GM23338 (cell line): Measurements from ENCODE around the gene EGFR. TPM values are rescaled to one million over a fixed set of nuclear protein-coding genes. Genes with fewer than 3 reads are reported as not detected.

Source experiments
- ATAC-seq: fragments of 200-7000 bp; cut with Tn5 transposase; 3 replicates; pipeline ENCODE4 v1.9.1; 2020
- DNase-seq: peaks from one replicate; pipeline ENCODE4 v3.0.0-alpha.2; 2015; ENCODE audit warnings: low spot score
- H2AFZ ChIP-seq: fragments of 200-600 bp; sonication (generic); 2 replicates; pipeline ENCODE4 v1.8.0; 2016; ENCODE audit warnings: antibody characterized with exemption, mild to moderate bottlenecking, moderate library complexity
- H3F3A ChIP-seq: fragments of 200-600 bp; sonication (generic); replicated peaks from 2 replicates; pipeline ENCODE4 v1.8.0; 2017; ENCODE audit warnings: antibody characterized with exemption, mixed run types, low read depth
- H3K27ac ChIP-seq: fragments of 200-600 bp; sonication (generic); 2 replicates; pipeline ENCODE4 v1.6.1; 2016; ENCODE audit warnings: low read depth
- H3K27me3 ChIP-seq: fragments of 200-600 bp; sonication (generic); 2 replicates; pipeline ENCODE4 v1.8.0; 2016; ENCODE audit warnings: mild to moderate bottlenecking, mixed run types, moderate library complexity; ENCODE audit not compliant: insufficient read depth
- H3K36me3 ChIP-seq: fragments of 200-600 bp; sonication (generic); 2 replicates; pipeline ENCODE4 v1.8.0; 2016; ENCODE audit warnings: mild to moderate bottlenecking; ENCODE audit not compliant: insufficient read depth
- H3K4me1 ChIP-seq: fragments of 200-600 bp; sonication (generic); 2 replicates; pipeline ENCODE4 v1.8.0; 2016; ENCODE audit warnings: mild to moderate bottlenecking, moderate library complexity; ENCODE audit not compliant: insufficient read depth
- H3K4me2 ChIP-seq: fragments of 200-600 bp; sonication (generic); 2 replicates; pipeline ENCODE4 v1.7.1; 2017; ENCODE audit warnings: mixed run types
- H3K4me3 ChIP-seq: fragments of 200-600 bp; sonication (generic); 2 replicates; pipeline ENCODE4 v1.6.1; 2016; ENCODE audit warnings: mixed run types
- H3K79me2 ChIP-seq: fragments of 200-600 bp; sonication (generic); replicated peaks from 2 replicates; pipeline ENCODE4 v1.8.0; 2017; ENCODE audit warnings: mild to moderate bottlenecking; ENCODE audit not compliant: insufficient read depth
- H3K9me2 ChIP-seq: fragments of 200-600 bp; sonication (generic); 2 replicates; pipeline ENCODE4 v1.8.0; 2017; ENCODE audit not compliant: insufficient read depth
- H4K20me1 ChIP-seq: fragments of 200-600 bp; sonication (generic); replicated peaks from 2 replicates; pipeline ENCODE4 v1.8.0; 2017; ENCODE audit warnings: mild to moderate bottlenecking; ENCODE audit not compliant: insufficient read depth
- H3K27ac Mint-ChIP-seq: 2 replicates; pipeline ENCODE4 v1.8.0; 2020; ENCODE audit warnings: inconsistent platforms, mild to moderate bottlenecking, moderate library complexity, mixed read lengths
- H3K27me3 Mint-ChIP-seq: 3 replicates; pipeline ENCODE4 v1.8.0; 2022; ENCODE audit warnings: low read depth, mild to moderate bottlenecking, moderate library complexity, mixed read lengths, inconsistent platforms; ENCODE audit not compliant: insufficient read depth, poor library complexity
- H3K36me3 Mint-ChIP-seq: 3 replicates; pipeline ENCODE4 v1.8.0; 2021; ENCODE audit warnings: low read depth, mild to moderate bottlenecking, inconsistent platforms, moderate library complexity, mixed read lengths
- H3K4me1 Mint-ChIP-seq: 3 replicates; pipeline ENCODE4 v1.8.0; 2020; ENCODE audit warnings: mild to moderate bottlenecking, inconsistent platforms, mixed read lengths
- H3K4me3 Mint-ChIP-seq: 3 replicates; pipeline ENCODE4 v1.8.0; 2021; ENCODE audit warnings: moderate library complexity, mild to moderate bottlenecking, inconsistent platforms, mixed read lengths
- H3K9me3 Mint-ChIP-seq: 3 replicates; pipeline ENCODE4 v1.8.0; 2020; ENCODE audit warnings: moderate library complexity, mild to moderate bottlenecking, inconsistent platforms, mixed read lengths
- CREB1 ChIP-seq: fragments of 250-450 bp; sonication (Bioruptor Pico); IDR thresholded peaks from 2 replicates; pipeline ENCODE4 v1.5.0; 2020; ENCODE audit warnings: low read depth, mild to moderate bottlenecking, moderate library complexity
- ETS1 ChIP-seq: IDR thresholded peaks from 2 replicates; pipeline ENCODE4 v1.6.1; 2016; ENCODE audit warnings: antibody characterized with exemption
- EZH2 ChIP-seq: fragments of 200-600 bp; sonication (generic); IDR thresholded peaks from one replicate; pipeline ENCODE4 v1.8.0; 2017; ENCODE audit warnings: antibody characterized with exemption, mild to moderate bottlenecking, low read depth; ENCODE audit not compliant: unreplicated experiment
- EZH2phosphoT487 ChIP-seq: fragments of 200-600 bp; sonication (generic); IDR thresholded peaks from one replicate; pipeline ENCODE4 v1.8.1; 2018; ENCODE audit warnings: antibody characterized with exemption; ENCODE audit not compliant: unreplicated experiment
- JUNB ChIP-seq: IDR thresholded peaks from one replicate; pipeline ENCODE4 v1.6.1; 2016; ENCODE audit warnings: antibody characterized with exemption; ENCODE audit not compliant: unreplicated experiment
- NANOG ChIP-seq: IDR thresholded peaks from 2 replicates; pipeline ENCODE4 v1.6.1; 2016; ENCODE audit warnings: antibody characterized with exemption, borderline replicate concordance
- STAT1 ChIP-seq: IDR thresholded peaks from one replicate; pipeline ENCODE4 v1.6.1; 2016; ENCODE audit warnings: antibody characterized with exemption; ENCODE audit not compliant: unreplicated experiment
- ZNF331 ChIP-seq: fragments of 250-450 bp; sonication (Bioruptor Pico); IDR thresholded peaks from 2 replicates; pipeline ENCODE4 v1.5.0; 2020; ENCODE audit warnings: low read depth, mild to moderate bottlenecking, moderate library complexity
- ZNF462 ChIP-seq: fragments of 250-450 bp; sonication (Bioruptor Pico); IDR thresholded peaks from 2 replicates; pipeline ENCODE4 v1.5.0; 2020; ENCODE audit warnings: mild to moderate bottlenecking, moderate library complexity
- polyA plus RNA-seq: library from polyadenylated mRNA; unstranded; fragments of >200 nt; fragmentation: Nextera tagmentation; extraction: Ambion mirVana; gene quantifications from 2 replicates; pipeline ENCODE4 v1.2.1, GENCODE V29; 2016
- total RNA-seq: library from RNA; depleted of rRNA; stranded (reverse); fragments of >200 nt; shearing (Covaris generic); gene quantifications from 2 replicates; pipeline ENCODE4 v1.2.3, GENCODE V29; 2014
- TF ChIP-seq, protein P1 (sequence below), 2 experiments: fragments of 200-600 bp in 1 of 2; sonication (generic) in 1 of 2; conservative IDR thresholded peaks; 2 replicates each; pipeline versions ENCODE4 v1.5.1 to v1.6.1; 2016 to 2017; ENCODE audit warnings: antibody characterized with exemption in 2 of 2, low read depth in 2 of 2, mild to moderate bottlenecking in 2 of 2, moderate library complexity in 1 of 2
- TF ChIP-seq, protein P2 (sequence below): IDR thresholded peaks from one replicate; pipeline ENCODE4 v1.6.1; 2018; ENCODE audit warnings: antibody characterized with exemption; ENCODE audit not compliant: unreplicated experiment

Gene EGFR
- total and polyA plus RNA-seq, 2 experiments from 2014 or later = 1.5 to 4.5 TPM

DNA sequence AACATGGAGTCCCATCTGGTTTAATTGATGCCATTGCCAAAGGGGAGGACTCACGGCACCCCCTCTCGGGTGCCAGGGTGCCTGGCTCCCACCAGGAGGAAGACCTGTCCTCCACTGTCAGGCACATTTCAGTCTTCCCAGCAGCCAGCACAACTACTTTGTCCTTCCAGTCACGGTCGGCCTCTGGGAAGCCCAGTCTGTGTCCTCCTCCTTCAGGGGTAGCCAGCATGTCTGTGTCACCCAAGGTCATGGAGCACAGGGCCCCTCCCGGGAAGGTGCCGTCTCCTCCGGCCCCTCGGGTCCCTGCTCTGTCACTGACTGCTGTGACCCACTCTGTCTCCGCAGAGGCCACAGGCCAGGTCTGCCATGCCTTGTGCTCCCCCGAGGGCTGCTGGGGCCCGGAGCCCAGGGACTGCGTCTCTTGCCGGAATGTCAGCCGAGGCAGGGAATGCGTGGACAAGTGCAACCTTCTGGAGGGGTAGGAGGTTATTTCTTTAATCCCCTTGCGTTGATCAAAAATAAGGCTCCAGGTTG is 142.4 kb downstream of the EGFR start:
- no peak overlapping the region for H3K27ac Mint-ChIP-seq
- H3K9me3 Mint-ChIP-seq = no peaks in the 10 kb centered on the region
- TF ChIP-seq, protein P1, sequence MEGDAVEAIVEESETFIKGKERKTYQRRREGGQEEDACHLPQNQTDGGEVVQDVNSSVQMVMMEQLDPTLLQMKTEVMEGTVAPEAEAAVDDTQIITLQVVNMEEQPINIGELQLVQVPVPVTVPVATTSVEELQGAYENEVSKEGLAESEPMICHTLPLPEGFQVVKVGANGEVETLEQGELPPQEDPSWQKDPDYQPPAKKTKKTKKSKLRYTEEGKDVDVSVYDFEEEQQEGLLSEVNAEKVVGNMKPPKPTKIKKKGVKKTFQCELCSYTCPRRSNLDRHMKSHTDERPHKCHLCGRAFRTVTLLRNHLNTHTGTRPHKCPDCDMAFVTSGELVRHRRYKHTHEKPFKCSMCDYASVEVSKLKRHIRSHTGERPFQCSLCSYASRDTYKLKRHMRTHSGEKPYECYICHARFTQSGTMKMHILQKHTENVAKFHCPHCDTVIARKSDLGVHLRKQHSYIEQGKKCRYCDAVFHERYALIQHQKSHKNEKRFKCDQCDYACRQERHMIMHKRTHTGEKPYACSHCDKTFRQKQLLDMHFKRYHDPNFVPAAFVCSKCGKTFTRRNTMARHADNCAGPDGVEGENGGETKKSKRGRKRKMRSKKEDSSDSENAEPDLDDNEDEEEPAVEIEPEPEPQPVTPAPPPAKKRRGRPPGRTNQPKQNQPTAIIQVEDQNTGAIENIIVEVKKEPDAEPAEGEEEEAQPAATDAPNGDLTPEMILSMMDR (conservative IDR thresholded peaks at IDR 0.05; ENCODE audit: low read depth in 2 of 2) = no peak
- TF ChIP-seq JUNB (no peak), ZNF462 (no peak), STAT1 (no peak), ETS1 (no peak), EZH2 (no peak), EZH2phosphoT487 (no peak), ZNF331 (CRISPR knock-in tag) (no peak), NANOG (no peak), CREB1 (CRISPR knock-in tag) (no peak)
- TF ChIP-seq, protein P2, sequence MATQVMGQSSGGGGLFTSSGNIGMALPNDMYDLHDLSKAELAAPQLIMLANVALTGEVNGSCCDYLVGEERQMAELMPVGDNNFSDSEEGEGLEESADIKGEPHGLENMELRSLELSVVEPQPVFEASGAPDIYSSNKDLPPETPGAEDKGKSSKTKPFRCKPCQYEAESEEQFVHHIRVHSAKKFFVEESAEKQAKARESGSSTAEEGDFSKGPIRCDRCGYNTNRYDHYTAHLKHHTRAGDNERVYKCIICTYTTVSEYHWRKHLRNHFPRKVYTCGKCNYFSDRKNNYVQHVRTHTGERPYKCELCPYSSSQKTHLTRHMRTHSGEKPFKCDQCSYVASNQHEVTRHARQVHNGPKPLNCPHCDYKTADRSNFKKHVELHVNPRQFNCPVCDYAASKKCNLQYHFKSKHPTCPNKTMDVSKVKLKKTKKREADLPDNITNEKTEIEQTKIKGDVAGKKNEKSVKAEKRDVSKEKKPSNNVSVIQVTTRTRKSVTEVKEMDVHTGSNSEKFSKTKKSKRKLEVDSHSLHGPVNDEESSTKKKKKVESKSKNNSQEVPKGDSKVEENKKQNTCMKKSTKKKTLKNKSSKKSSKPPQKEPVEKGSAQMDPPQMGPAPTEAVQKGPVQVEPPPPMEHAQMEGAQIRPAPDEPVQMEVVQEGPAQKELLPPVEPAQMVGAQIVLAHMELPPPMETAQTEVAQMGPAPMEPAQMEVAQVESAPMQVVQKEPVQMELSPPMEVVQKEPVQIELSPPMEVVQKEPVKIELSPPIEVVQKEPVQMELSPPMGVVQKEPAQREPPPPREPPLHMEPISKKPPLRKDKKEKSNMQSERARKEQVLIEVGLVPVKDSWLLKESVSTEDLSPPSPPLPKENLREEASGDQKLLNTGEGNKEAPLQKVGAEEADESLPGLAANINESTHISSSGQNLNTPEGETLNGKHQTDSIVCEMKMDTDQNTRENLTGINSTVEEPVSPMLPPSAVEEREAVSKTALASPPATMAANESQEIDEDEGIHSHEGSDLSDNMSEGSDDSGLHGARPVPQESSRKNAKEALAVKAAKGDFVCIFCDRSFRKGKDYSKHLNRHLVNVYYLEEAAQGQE = no peak
- DNase-seq = no peak
- H3K27me3 Mint-ChIP-seq = peaks cover 3% of the 10 kb centered on the region
- no peak overlapping the region for H2AFZ ChIP-seq
- H3K36me3 Mint-ChIP-seq = no peaks in the 10 kb centered on the region; the same call in 2 of the 3 replicates
- H3K36me3 ChIP-seq = no peaks in the 10 kb centered on the region
- no peaks in the 10 kb centered on the region for H3K79me2 ChIP-seq
- no peak for ATAC-seq
- no peaks in the 10 kb centered on the region for H3K27me3 ChIP-seq
- H3K4me2 ChIP-seq = no peak overlapping the region
- no peak overlapping the region for H3K27ac ChIP-seq
- H3K4me3 Mint-ChIP-seq = no peak overlapping the region
- no peaks in the 10 kb centered on the region for H4K20me1 ChIP-seq
- H3K4me3 ChIP-seq = no peak overlapping the region
- H3K4me1 Mint-ChIP-seq = peaks cover 18% of the 10 kb centered on the region
- H3K4me1 ChIP-seq = peaks cover 9% of the 10 kb centered on the region; the same call in 1 of the 2 replicates
- H3F3A ChIP-seq = no peaks in the 10 kb centered on the region
- no peaks in the 10 kb centered on the region for H3K9me2 ChIP-seq
